BLaER1 treated with 17β-estradiol and CSF1 and Interleukin-3, amounts not matched to agents 10 nM and 100 nM (cell line): ENCODE data around the gene WDR82.

Experiments used
- H3K27ac ChIP-seq, 11 experiments: shearing (Covaris generic); formaldehyde crosslinking; 2 replicates each; pipeline ENCODE4 v1.8.1; 2022
- H3K27me3 ChIP-seq, 11 experiments: shearing (Covaris generic); formaldehyde crosslinking; 2 replicates each; pipeline ENCODE4 v1.8.1; 2022
- H3K36me3 ChIP-seq, 11 experiments: shearing (Covaris generic); formaldehyde crosslinking; 2 replicates each; pipeline ENCODE4 v1.8.1; 2022
- H3K4me1 ChIP-seq, 10 experiments: shearing (Covaris generic); formaldehyde crosslinking; 2 replicates each; pipeline ENCODE4 v1.8.1; 2022
- H3K4me2 ChIP-seq, 11 experiments: shearing (Covaris generic); formaldehyde crosslinking; 2 replicates each; pipeline ENCODE4 v1.8.1; 2022
- H3K4me3 ChIP-seq, 10 experiments: shearing (Covaris generic); formaldehyde crosslinking; 2 replicates each; pipeline ENCODE4 v1.8.1; 2022
- H3K9ac ChIP-seq, 11 experiments: shearing (Covaris generic); formaldehyde crosslinking; 2 replicates each; pipeline ENCODE4 v1.8.1; 2022
- H3K9me3 ChIP-seq, 11 experiments: shearing (Covaris generic); formaldehyde crosslinking; replicated peaks in 1 of 11; 2 replicates each; pipeline ENCODE4 v1.8.1; 2022
- H4K20me1 ChIP-seq, 11 experiments: shearing (Covaris generic); formaldehyde crosslinking; 2 replicates each; pipeline ENCODE4 v1.8.1; 2022
- Cebpa-rat ChIP-seq, 11 experiments: shearing (Covaris generic); IDR thresholded peaks; 2 replicates each; pipeline ENCODE4 v1.8.1; 2022

Gene WDR82

DNA sequence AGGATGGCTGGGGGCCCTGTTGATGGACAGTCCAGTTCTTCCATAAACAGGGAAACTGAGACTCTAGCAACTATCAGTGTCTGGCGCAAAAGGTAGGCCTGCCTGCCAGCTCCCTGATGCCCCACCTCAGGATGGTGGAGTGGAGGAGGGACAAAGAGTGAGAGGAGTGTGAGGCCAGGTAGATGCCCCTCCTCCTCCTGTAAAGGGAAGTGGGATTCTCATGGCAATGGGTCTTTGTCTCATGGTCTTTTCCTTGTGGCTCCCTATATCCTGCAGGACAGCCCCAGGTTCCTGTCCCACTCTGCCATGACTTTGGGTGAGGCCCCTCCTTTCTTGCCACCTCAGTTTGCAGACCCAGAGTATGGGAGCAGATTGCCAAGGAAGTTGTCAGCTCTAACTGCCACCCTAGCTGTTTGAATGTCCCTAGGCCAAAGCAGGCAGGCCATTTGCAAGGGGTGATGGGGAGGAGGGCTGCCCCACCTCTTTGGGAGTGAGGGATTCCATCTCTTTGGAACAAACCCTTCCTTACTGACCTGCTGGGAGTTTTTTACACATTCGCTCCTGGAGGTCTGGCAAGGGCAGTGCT, 34.8 kb upstream of the WDR82 start:
- peak overlapping the region in 9 of 11 experiments; percentile 67 to 95 (median 87); a peak in 18 of 22 replicates for H3K27ac ChIP-seq
- H3K4me2 ChIP-seq: peak overlapping the region; percentile 76 to 97 (median 93)
- no peaks in the 10 kb centered on the region for H3K9me3 ChIP-seq
- TF ChIP-seq Cebpa-rat (IDR thresholded peaks at IDR 0.05): no peak
- peaks cover 62 to 82% (median 78%) of the 10 kb centered on the region in 10 experiments for H3K4me1 ChIP-seq
- H4K20me1 ChIP-seq: peaks cover 0 to 64% (median 2%) of the 10 kb centered on the region in 11 experiments; a peak in 6 of 22 replicates
- H3K27me3 ChIP-seq: 0 out of 22 replicates have a peak, but pooled peaks cover 0 to 4% (median 0%) of the 10 kb centered on the region in 11 experiments
- H3K36me3 ChIP-seq: peaks cover 0 to 23% (median 15%) of the 10 kb centered on the region in 11 experiments; a peak in 13 of 22 replicates
- no peak overlapping the region; a peak in 1 of 20 replicates for H3K4me3 ChIP-seq
- H3K9ac ChIP-seq: peak overlapping the region in 9 of 11 experiments; percentile 60 to 81 (median 74); a peak in 13 of 22 replicates

DNA sequence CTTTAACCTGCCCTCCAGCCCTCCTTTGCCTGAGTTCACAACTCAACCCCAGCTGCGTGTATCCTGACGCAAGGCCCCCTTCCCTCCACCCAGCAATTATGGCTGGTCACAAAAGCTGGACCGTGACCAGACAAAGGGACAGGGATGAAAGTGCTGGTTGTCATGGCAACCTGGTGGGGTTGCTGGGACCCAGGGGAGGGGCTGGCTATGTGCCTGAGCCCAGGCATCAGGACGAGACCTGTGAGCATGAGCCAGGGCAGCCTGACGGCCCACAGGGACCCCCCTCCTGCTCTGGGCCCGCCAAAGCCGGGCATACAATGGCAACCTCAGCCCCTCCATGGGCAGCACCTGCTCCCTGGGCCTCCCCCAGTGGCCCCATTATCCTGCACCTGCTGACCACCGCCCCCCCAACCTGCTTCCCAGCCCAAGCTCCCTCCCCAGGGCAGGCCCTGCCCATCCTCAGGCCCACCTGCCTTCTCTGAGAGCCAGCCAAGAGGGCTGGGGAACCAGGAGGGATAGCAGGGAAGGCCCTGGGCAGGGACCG, 33.2 kb upstream of the WDR82 start:
- Histone ChIP-seq H3K9ac (peak overlapping the region in 5 of 11 experiments; percentile 11 to 54 (median 41); a peak in 5 of 22 replicates), H3K27ac (peak overlapping the region in 8 of 11 experiments; percentile 5 to 61 (median 44); a peak in 12 of 22 replicates), H3K4me2 (peak overlapping the region; percentile 14 to 93 (median 60); a peak in 21 of 22 replicates), H3K4me3 (no peak overlapping the region), H4K20me1 (peaks cover 0 to 66% (median 6%) of the 10 kb centered on the region in 11 experiments; a peak in 7 of 22 replicates), H3K4me1 (peaks cover 49 to 79% (median 71%) of the 10 kb centered on the region in 10 experiments), H3K36me3 (peaks cover 0 to 24% (median 15%) of the 10 kb centered on the region in 11 experiments; a peak in 13 of 22 replicates), H3K9me3 (no peaks in the 10 kb centered on the region), H3K27me3 (no peaks in the 10 kb centered on the region)
- no peak for TF ChIP-seq Cebpa-rat (IDR thresholded peaks at IDR 0.05)

DNA sequence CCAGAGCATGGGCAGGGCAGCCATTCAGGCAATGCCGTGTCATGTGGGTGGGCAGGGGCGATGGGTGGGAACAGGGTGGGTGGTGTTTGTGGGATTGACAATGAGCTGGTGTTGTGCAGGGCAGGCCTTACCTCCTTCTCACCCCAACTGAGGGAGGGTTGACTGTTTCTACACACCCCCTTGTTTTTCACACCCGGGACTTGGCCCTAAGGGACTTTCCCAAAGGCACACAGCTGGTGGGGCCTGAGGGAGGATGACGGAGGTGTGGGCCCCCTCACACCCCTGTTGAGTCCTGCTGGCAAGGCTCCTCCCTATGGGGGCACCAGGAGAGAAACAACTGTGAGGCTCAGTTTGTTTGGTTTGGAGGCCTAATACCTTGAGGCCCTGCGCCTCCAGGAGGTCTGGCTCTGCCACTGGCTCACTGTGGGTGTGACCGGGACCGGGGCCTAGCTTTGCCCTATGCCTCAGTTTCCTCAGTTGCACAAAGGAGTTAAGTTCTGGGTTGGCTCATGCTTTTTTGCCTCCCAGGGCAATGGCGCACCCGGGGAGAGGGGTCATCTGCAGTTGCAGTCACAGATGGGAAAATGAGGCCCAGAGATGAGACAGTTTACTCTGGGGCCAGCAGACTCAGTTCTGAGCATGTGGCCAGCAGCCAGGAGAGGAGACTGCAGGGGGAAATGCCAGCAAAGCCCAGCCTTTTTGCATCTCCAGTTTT, 32.6 kb upstream of the WDR82 start:
- peak overlapping the region in 8 of 11 experiments; percentile 5 to 61 (median 44); a peak in 13 of 22 replicates for H3K27ac ChIP-seq
- no peak for TF ChIP-seq Cebpa-rat (IDR thresholded peaks at IDR 0.05)
- H3K4me2 ChIP-seq: peak overlapping the region; percentile 32 to 93 (median 60); a peak in 21 of 22 replicates
- no peak overlapping the region for H3K4me3 ChIP-seq
- H4K20me1 ChIP-seq: peaks cover 0 to 66% (median 6%) of the 10 kb centered on the region in 11 experiments; a peak in 7 of 22 replicates
- peaks cover 49 to 74% (median 68%) of the 10 kb centered on the region in 10 experiments for H3K4me1 ChIP-seq
- H3K27me3 ChIP-seq: no peaks in the 10 kb centered on the region
- H3K9me3 ChIP-seq: no peaks in the 10 kb centered on the region
- H3K36me3 ChIP-seq: peaks cover 0 to 28% (median 15%) of the 10 kb centered on the region in 11 experiments; a peak in 13 of 22 replicates
- H3K9ac ChIP-seq: peak overlapping the region in 3 of 11 experiments; percentile 41 to 54 (median 51); a peak in 7 of 22 replicates

DNA sequence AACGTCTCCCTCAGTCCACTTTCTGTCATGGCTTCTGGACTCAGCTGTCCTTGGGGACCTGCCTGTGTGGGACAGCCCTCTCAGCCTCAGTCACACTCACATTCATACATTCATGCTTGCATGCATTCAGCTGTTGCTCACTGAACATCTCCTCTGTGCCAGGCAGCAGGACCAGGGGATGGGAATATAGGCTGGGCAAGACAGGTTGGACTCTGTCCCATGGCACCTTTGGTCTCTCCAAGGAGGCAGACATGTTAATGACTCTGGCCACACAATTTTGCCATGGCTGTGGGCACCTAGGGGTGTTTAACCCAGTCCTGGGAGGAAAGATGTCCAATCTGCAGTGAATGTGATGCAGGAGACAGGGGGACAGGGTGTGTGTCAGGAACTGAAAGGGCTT, 29.9 kb upstream of the WDR82 start:
- peaks cover 0 to 62% (median 6%) of the 10 kb centered on the region in 11 experiments; a peak in 7 of 22 replicates for H4K20me1 ChIP-seq
- H3K27me3 ChIP-seq: no peaks in the 10 kb centered on the region
- H3K36me3 ChIP-seq: peaks cover 0 to 38% (median 18%) of the 10 kb centered on the region in 11 experiments; a peak in 14 of 22 replicates
- no peak overlapping the region for H3K27ac ChIP-seq
- no peaks in the 10 kb centered on the region for H3K9me3 ChIP-seq
- H3K4me1 ChIP-seq: peaks cover 30 to 49% (median 41%) of the 10 kb centered on the region in 10 experiments
- H3K9ac ChIP-seq: no peak overlapping the region
- peak overlapping the region in 3 of 11 experiments; percentile 14 to 21 (median 18); a peak in 4 of 22 replicates for H3K4me2 ChIP-seq
- no peak for TF ChIP-seq Cebpa-rat (IDR thresholded peaks at IDR 0.05)
- no peak overlapping the region for H3K4me3 ChIP-seq

DNA sequence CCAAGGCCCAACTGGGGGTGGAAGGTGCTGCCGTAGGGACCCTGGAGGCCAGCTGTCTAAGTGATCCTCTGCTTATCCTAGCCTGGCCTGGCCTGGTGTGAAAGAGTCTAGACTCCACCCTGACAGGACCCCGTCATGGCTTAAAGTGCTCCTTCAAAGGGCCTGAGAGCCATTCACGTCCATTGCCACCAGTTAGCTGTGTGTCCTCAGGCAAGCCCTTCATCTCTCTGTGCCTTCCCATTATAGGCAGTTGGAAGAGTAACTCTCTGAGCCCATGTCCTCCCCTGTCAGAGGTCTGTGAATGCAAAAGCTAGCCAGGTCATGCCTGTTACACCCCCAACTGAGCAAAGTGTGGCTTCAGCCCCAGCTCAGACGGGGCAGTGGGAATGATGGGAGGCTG, 28.5 kb upstream of the WDR82 start:
- no peak overlapping the region for H3K4me2 ChIP-seq

DNA sequence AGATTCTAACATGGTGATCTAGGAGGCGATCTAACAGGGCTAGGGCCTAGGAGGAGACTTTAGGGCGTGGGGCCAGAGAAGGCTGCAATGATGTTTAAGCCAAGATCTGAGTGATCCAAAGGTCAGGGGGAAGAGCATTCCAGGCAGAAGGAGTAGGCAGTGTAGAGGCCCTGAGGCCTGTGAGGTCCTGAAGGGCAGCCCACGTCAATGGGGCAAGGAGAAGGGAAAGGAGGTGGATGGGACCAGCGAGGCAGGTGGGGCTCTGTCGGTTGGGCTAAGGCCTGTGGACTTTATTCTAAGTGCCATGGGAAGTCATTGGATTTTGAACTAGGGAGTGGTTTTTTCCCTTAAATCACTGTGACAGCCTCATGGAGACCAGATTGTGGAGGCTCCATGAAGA, 27.5 kb upstream of the WDR82 start:
- Histone ChIP-seq H3K4me3 (no peak overlapping the region), H3K27me3 (no peaks in the 10 kb centered on the region), H3K9ac (no peak overlapping the region), H3K27ac (no peak overlapping the region), H3K4me1 (peaks cover 8 to 26% (median 18%) of the 10 kb centered on the region in 10 experiments; a peak in 18 of 20 replicates), H3K36me3 (peaks cover 0 to 38% (median 18%) of the 10 kb centered on the region in 11 experiments; a peak in 14 of 22 replicates), H4K20me1 (peaks cover 0 to 47% (median 6%) of the 10 kb centered on the region in 11 experiments; a peak in 7 of 22 replicates), H3K9me3 (no peaks in the 10 kb centered on the region), H3K4me2 (no peak overlapping the region)
- no peak for TF ChIP-seq Cebpa-rat (IDR thresholded peaks at IDR 0.05)

More for the DNA sequence above, 28.5 kb upstream of the WDR82 start:
- H4K20me1 ChIP-seq: peaks cover 0 to 55% (median 6%) of the 10 kb centered on the region in 11 experiments; a peak in 7 of 22 replicates
- H3K9me3 ChIP-seq: no peaks in the 10 kb centered on the region
- H3K9ac ChIP-seq: no peak overlapping the region
- H3K27me3 ChIP-seq: no peaks in the 10 kb centered on the region
- H3K4me3 ChIP-seq: no peak overlapping the region
- H3K36me3 ChIP-seq: peaks cover 0 to 38% (median 18%) of the 10 kb centered on the region in 11 experiments; a peak in 14 of 22 replicates
- no peak for TF ChIP-seq Cebpa-rat (IDR thresholded peaks at IDR 0.05)
- peaks cover 19 to 36% (median 28%) of the 10 kb centered on the region in 10 experiments for H3K4me1 ChIP-seq
- H3K27ac ChIP-seq: no peak overlapping the region

DNA sequence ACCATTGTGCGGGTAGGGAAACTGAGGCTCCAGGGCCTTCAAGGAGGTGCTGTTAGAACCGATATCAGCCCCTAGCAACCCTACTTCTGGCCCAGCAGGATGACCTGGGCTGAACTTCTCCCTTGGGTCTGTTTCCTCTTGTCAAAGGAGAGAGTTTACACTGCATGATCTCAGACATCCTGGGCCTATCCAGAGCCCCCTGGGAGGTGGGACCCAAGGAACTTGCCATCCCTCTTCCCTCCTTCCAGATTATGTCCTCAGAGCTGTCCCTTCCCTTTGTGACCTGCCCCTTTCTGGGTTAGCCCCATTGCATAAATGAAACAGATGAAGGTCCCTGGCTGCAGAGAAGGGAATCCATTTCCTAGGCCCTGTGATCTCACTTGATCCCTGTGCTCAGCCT, 25.4 kb upstream of the WDR82 start:
- peaks cover 0 to 58% (median 8%) of the 10 kb centered on the region in 11 experiments; a peak in 10 of 22 replicates for H4K20me1 ChIP-seq
- no peak overlapping the region for H3K27ac ChIP-seq
- no peak overlapping the region for H3K4me3 ChIP-seq
- H3K4me2 ChIP-seq: peak overlapping the region in 1 of 11 experiments; percentile 15; a peak in 1 of 22 replicates
- no peaks in the 10 kb centered on the region for H3K9me3 ChIP-seq
- peaks cover 0 to 23% (median under 1%) of the 10 kb centered on the region in 11 experiments; a peak in 5 of 22 replicates for H3K36me3 ChIP-seq
- H3K9ac ChIP-seq: no peak overlapping the region; a peak in 1 of 22 replicates
- TF ChIP-seq Cebpa-rat (IDR thresholded peaks at IDR 0.05): no peak
- no peaks in the 10 kb centered on the region for H3K27me3 ChIP-seq
- H3K4me1 ChIP-seq: peaks cover 14 to 32% (median 25%) of the 10 kb centered on the region in 10 experiments; a peak in 19 of 20 replicates

DNA sequence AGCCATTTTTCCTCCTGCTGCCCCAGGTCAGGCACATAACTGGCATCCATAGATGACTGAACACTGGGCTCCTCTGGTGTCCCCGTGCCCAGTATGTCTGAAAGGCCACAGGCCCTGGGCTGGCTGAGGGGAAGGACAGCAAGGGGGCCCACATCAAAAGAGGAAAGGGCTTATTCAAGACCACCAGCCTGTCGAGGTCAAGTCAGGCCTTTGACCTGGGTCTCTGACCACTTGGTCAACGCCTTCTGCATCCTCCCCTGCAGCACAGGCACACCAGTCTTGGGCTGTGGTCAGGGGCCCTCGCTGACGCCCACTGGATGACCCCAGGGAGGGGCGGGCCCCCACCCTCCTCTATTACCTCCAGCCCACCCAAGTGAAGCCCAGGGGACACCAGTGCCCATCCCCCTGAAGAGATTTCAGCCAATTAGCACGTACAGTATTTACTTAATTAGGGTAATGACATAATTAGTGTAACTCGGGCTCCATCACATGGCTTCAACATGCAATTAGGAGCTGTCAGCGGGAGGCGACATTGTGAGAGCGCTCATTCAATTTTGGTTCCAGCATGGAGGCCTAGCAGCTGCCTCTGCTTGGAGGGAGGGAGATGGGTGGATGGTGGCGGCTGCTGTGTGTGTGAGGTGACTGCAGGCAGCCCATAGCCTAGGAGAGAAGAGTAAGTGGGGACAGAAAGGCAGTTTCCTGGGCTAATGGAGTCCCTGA, 24.1 kb upstream of the WDR82 start:
- Histone ChIP-seq H3K4me1 (peaks cover 25 to 34% (median 30%) of the 10 kb centered on the region in 10 experiments), H3K27me3 (no peaks in the 10 kb centered on the region), H3K4me2 (no peak overlapping the region), H3K9me3 (no peaks in the 10 kb centered on the region), H4K20me1 (peaks cover 0 to 54% (median 5%) of the 10 kb centered on the region in 11 experiments; a peak in 11 of 22 replicates), H3K36me3 (peaks cover 0 to 23% (median 0%) of the 10 kb centered on the region in 11 experiments; a peak in 5 of 22 replicates), H3K9ac (no peak overlapping the region), H3K27ac (no peak overlapping the region), H3K4me3 (no peak overlapping the region)
- no peak for TF ChIP-seq Cebpa-rat (IDR thresholded peaks at IDR 0.05)
